GM15510 (cell line): ENCODE results near the gene ZNF579.
A peak's percentile ranks its signal among the peaks of the same experiment; 100 is the strongest.

Experiments
- POLR2A ChIP-seq: IDR thresholded peaks from 3 replicates; pipeline ENCODE4 v1.6.1; 2011; ENCODE audit warnings: borderline replicate concordance; ENCODE audit not compliant: insufficient read length; ENCODE audit errors: extremely low read depth

Gene ZNF579

GRCh38 chr19:55603115-55603514 is 22.5 kb upstream of the ZNF579 start:
- no peak for TF ChIP-seq POLR2A

- no peak for TF ChIP-seq POLR2A
Measured at GRCh38 chr19:55602104-55603001, 21.7 kb upstream of the ZNF579 start.

- TF ChIP-seq POLR2A = no peak
Measured at GRCh38 chr19:55601084-55601483, 20.4 kb upstream of the ZNF579 start.

- peak; percentile 35 for TF ChIP-seq POLR2A
Measured at GRCh38 chr19:55600662-55601028, 20.0 kb upstream of the ZNF579 start.

- TF ChIP-seq POLR2A = peak; percentile 10
Measured at GRCh38 chr19:55599842-55600661, 19.4 kb upstream of the ZNF579 start, which contains the start of gene ZNF524. TSS of gene ZNF524 (plus strand) at chr19:55600288. CDS start at chr19:55602113, 1,825 bp downstream.

GRCh38 chr19:55599468-55599841 is 18.8 kb upstream of the ZNF579 start, which contains the start of gene FIZ1:
TSS of gene FIZ1 (minus strand) at chr19:55599517. CDS start at chr19:55597865, 1,652 bp downstream.
- TF ChIP-seq POLR2A = no peak

- peak; percentile 42 for TF ChIP-seq POLR2A
Measured at GRCh38 chr19:55598719-55599467, 18.2 kb upstream of the ZNF579 start.

- TF ChIP-seq POLR2A = no peak
Measured at GRCh38 chr19:55598034-55598433, 17.4 kb upstream of the ZNF579 start.

GRCh38 chr19:55597501-55597921 is 16.9 kb upstream of the ZNF579 start:
- no peak for TF ChIP-seq POLR2A

- no peak for TF ChIP-seq POLR2A
Measured at GRCh38 chr19:55596304-55596703, 15.7 kb upstream of the ZNF579 start.

- TF ChIP-seq POLR2A = no peak
Measured at GRCh38 chr19:55594996-55595545, 14.4 kb upstream of the ZNF579 start.

GRCh38 chr19:55593096-55593772 is 12.6 kb upstream of the ZNF579 start:
- no peak for TF ChIP-seq POLR2A

GRCh38 chr19:55592391-55593090 is 11.9 kb upstream of the ZNF579 start:
- no peak for TF ChIP-seq POLR2A
